Inflammatory macrophage (primary cell): ENCODE results near the gene HOXD11.

Experiments used
- DNase-seq, 2 donors: peaks; one replicate each; pipeline ENCODE4 v3.0.0-alpha.2; 2020 to 2022

The HOXD11 gene

GRCh38 chr2:176136374-176137251 is 29.5 kb downstream of the HOXD11 start:
- no peak for DNase-seq

GRCh38 chr2:176137252-176137580 is 30.1 kb downstream of the HOXD11 start:
- DNase-seq, result no peak

- DNase-seq, result no peak
These were observed 30.8 kb downstream of the HOXD11 start for GRCh38 chr2:176137906-176138305.

GRCh38 chr2:176138526-176138922 is 31.4 kb downstream of the HOXD11 start:
- DNase-seq, result no peak

GRCh38 chr2:176138923-176139660 is 32.0 kb downstream of the HOXD11 start:
- DNase-seq, result no peak

GRCh38 chr2:176139661-176140512 is 32.8 kb downstream of the HOXD11 start:
- no peak for DNase-seq

- peak; percentile 26 to 36 for DNase-seq
These were observed 33.6 kb downstream of the HOXD11 start for GRCh38 chr2:176140513-176141317.

- DNase-seq, result no peak
These were observed 35.2 kb downstream of the HOXD11 start for GRCh38 chr2:176142281-176142680.

- DNase-seq, result no peak
These were observed 38.2 kb downstream of the HOXD11 start for GRCh38 chr2:176145085-176145969.

GRCh38 chr2:176146101-176146500 is 39.0 kb downstream of the HOXD11 start:
- DNase-seq, result no peak

GRCh38 chr2:176146645-176147044 is 39.6 kb downstream of the HOXD11 start:
- DNase-seq, result no peak

- DNase-seq, result no peak
These were observed 40.2 kb downstream of the HOXD11 start for GRCh38 chr2:176147210-176147799.

- DNase-seq, result no peak
These were observed 40.9 kb downstream of the HOXD11 start for GRCh38 chr2:176147800-176148496.

GRCh38 chr2:176148751-176149421 is 41.8 kb downstream of the HOXD11 start:
- no peak for DNase-seq

- no peak for DNase-seq
These were observed 42.4 kb downstream of the HOXD11 start for GRCh38 chr2:176149481-176149938.

- no peak for DNase-seq
These were observed 43.0 kb downstream of the HOXD11 start for GRCh38 chr2:176149939-176150583.

- DNase-seq, result no peak
These were observed 43.7 kb downstream of the HOXD11 start for GRCh38 chr2:176150584-176151441.
